Hepatocyte (in vitro differentiated cells): Measurements from ENCODE around the gene AUTS2. TPM values are rescaled to one million over a fixed set of nuclear protein-coding genes. Genes with fewer than 3 reads are reported as not detected.

Experiments
- DNase-seq: peaks from one replicate; pipeline ENCODE4 v3.0.0-alpha.2; 2016; ENCODE audit warnings: low spot score
- H2AFZ ChIP-seq: fragments of 200-600 bp; sonication (generic); 2 replicates; pipeline ENCODE4 v1.6.0; 2016; ENCODE audit warnings: antibody characterized with exemption, mild to moderate bottlenecking
- H3K27ac ChIP-seq: fragments of 200-600 bp; sonication (generic); 2 replicates; pipeline ENCODE4 v1.5.1; 2016; ENCODE audit warnings: mild to moderate bottlenecking
- H3K27me3 ChIP-seq: fragments of 200-600 bp; sonication (generic); 2 replicates; pipeline ENCODE4 v1.6.1; 2016
- H3K36me3 ChIP-seq: fragments of 200-600 bp; sonication (generic); replicated peaks from 2 replicates; pipeline ENCODE4 v1.5.1; 2016; ENCODE audit warnings: low read depth; ENCODE audit not compliant: insufficient read depth
- H3K4me1 ChIP-seq: fragments of 200-600 bp; sonication (generic); 2 replicates; pipeline ENCODE4 v1.5.1; 2016; ENCODE audit warnings: mild to moderate bottlenecking, moderate library complexity; ENCODE audit not compliant: insufficient read depth
- H3K4me2 ChIP-seq: fragments of 200-600 bp; sonication (generic); 2 replicates; pipeline ENCODE4 v1.6.0; 2016
- H3K4me3 ChIP-seq: fragments of 200-600 bp; sonication (generic); 2 replicates; pipeline ENCODE4 v1.5.1; 2016; ENCODE audit warnings: mild to moderate bottlenecking
- H3K79me2 ChIP-seq: fragments of 200-600 bp; sonication (generic); 2 replicates; pipeline ENCODE4 v1.6.0; 2017; ENCODE audit warnings: mild to moderate bottlenecking
- H3K9me2 ChIP-seq: fragments of 200-600 bp; sonication (generic); replicated peaks from 2 replicates; pipeline ENCODE4 v1.6.0; 2017; ENCODE audit warnings: mild to moderate bottlenecking; ENCODE audit not compliant: insufficient read depth
- H3K9me3 ChIP-seq: fragments of 200-600 bp; sonication (generic); 2 replicates; pipeline ENCODE4 v1.5.1; 2016; ENCODE audit warnings: low read depth, mild to moderate bottlenecking
- H4K20me1 ChIP-seq: fragments of 200-600 bp; sonication (generic); 2 replicates; pipeline ENCODE4 v1.6.0; 2016; ENCODE audit warnings: mild to moderate bottlenecking; ENCODE audit not compliant: insufficient read depth, poor library complexity, severe bottlenecking
- EZH2 ChIP-seq: fragments of 200-600 bp; sonication (generic); IDR thresholded peaks from 2 replicates; pipeline ENCODE4 v1.6.1; 2016; ENCODE audit warnings: antibody characterized with exemption, mild to moderate bottlenecking, borderline replicate concordance
- EZH2phosphoT487 ChIP-seq: fragments of 200-600 bp; sonication (generic); IDR thresholded peaks from one replicate; pipeline ENCODE4 v1.6.1; 2018; ENCODE audit warnings: antibody characterized with exemption, mild to moderate bottlenecking, low read depth, moderate library complexity; ENCODE audit not compliant: unreplicated experiment, severe bottlenecking
- WGBS: methylation state at CpG from one replicate; pipeline ENCODE4 v1.1.6; 2016; ENCODE audit warnings: low lambda C conversion rate; ENCODE audit errors: missing lambda C conversion rate; 5-methylcytosine and 5-hydroxymethylcytosine counted together
- polyA plus RNA-seq: library from polyadenylated mRNA; unstranded; fragments of >200 nt; fragmentation: Nextera tagmentation; extraction: Ambion mirVana; gene quantifications from 2 replicates; pipeline ENCODE4 v1.2.1, GENCODE V29; 2016
- total RNA-seq: library from RNA; depleted of rRNA; stranded (reverse); fragments of >200 nt; gene quantifications from 2 replicates; pipeline ENCODE4 v1.2.3, GENCODE V29; 2014
- TF ChIP-seq, protein P1 (sequence below): fragments of 200-600 bp; sonication (generic); IDR thresholded peaks from 2 replicates; pipeline ENCODE4 v1.5.1; 2016; ENCODE audit warnings: antibody characterized with exemption, mild to moderate bottlenecking; ENCODE audit not compliant: poor library complexity

The AUTS2 gene
- total and polyA plus RNA-seq, 2 experiments from 2014 or later: 34.4 to 40.9 TPM

DNA sequence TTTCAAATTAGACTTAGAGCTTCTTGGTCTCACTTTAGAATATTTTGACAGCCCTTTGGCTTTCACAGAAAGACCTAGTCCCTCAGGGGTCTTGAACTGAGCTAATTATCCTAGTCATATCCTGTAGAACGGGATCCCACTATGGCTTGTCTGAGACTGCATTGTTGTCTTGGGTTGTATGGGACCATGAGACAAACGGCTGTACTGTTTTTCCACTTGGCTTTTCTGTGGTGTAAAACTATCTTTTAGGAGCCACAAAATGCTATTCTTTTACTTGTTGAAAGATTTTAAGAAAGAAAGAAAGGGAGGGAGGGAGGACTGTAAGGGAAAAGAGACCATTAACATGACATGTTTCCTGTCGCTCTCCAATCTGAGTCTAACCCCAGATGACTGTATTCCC lies 432.5 kb downstream of the AUTS2 start:
- WGBS: 77% methylated on average over 3 of the region's 3 CpGs
- no peak overlapping the region for H3K27ac ChIP-seq
- H3K36me3 ChIP-seq: no peaks in the 10 kb centered on the region
- no peaks in the 10 kb centered on the region for H3K27me3 ChIP-seq
- H3K4me1 ChIP-seq: no peaks in the 10 kb centered on the region
- DNase-seq: no peak
- no peak overlapping the region for H2AFZ ChIP-seq
- no peak overlapping the region for H3K4me2 ChIP-seq
- TF ChIP-seq EZH2 (no peak), EZH2phosphoT487 (no peak)
- TF ChIP-seq, protein P1, sequence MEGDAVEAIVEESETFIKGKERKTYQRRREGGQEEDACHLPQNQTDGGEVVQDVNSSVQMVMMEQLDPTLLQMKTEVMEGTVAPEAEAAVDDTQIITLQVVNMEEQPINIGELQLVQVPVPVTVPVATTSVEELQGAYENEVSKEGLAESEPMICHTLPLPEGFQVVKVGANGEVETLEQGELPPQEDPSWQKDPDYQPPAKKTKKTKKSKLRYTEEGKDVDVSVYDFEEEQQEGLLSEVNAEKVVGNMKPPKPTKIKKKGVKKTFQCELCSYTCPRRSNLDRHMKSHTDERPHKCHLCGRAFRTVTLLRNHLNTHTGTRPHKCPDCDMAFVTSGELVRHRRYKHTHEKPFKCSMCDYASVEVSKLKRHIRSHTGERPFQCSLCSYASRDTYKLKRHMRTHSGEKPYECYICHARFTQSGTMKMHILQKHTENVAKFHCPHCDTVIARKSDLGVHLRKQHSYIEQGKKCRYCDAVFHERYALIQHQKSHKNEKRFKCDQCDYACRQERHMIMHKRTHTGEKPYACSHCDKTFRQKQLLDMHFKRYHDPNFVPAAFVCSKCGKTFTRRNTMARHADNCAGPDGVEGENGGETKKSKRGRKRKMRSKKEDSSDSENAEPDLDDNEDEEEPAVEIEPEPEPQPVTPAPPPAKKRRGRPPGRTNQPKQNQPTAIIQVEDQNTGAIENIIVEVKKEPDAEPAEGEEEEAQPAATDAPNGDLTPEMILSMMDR: no peak
- H3K9me2 ChIP-seq: no peaks in the 10 kb centered on the region
- H3K4me3 ChIP-seq: no peak overlapping the region
- H3K9me3 ChIP-seq: no peaks in the 10 kb centered on the region
- no peaks in the 10 kb centered on the region for H4K20me1 ChIP-seq
- H3K79me2 ChIP-seq: no peaks in the 10 kb centered on the region

DNA sequence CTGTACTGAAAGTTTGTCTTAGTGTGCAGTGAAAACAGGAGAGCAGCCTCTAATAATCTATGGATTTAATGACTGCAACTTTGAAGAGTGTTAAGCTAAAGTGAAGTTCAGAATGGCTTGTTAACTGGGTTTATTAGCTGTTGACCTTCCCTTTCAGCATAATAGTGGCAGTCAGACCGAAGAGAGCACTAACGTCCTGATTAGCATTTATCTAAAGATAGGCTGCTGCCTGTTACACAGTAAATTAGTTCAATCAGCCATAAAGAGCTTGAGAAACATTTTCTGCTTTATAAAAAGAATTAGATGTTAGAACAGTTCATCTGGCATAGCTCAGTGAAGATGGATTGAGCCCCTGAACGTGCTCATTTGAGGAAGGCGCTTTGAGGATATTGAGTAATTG lies 433.0 kb downstream of the AUTS2 start:
- Histone ChIP-seq H4K20me1 (no peaks in the 10 kb centered on the region), H3K27me3 (no peaks in the 10 kb centered on the region), H2AFZ (no peak overlapping the region), H3K4me1 (no peaks in the 10 kb centered on the region), H3K4me2 (no peak overlapping the region), H3K9me2 (no peaks in the 10 kb centered on the region), H3K9me3 (no peaks in the 10 kb centered on the region), H3K4me3 (no peak overlapping the region), H3K27ac (no peak overlapping the region), H3K36me3 (no peaks in the 10 kb centered on the region), H3K79me2 (no peaks in the 10 kb centered on the region)
- WGBS: 63% methylated on average over 4 of the region's 4 CpGs
- no peak for DNase-seq
- no peak for TF ChIP-seq EZH2
- TF ChIP-seq, protein P1: no peak

DNA sequence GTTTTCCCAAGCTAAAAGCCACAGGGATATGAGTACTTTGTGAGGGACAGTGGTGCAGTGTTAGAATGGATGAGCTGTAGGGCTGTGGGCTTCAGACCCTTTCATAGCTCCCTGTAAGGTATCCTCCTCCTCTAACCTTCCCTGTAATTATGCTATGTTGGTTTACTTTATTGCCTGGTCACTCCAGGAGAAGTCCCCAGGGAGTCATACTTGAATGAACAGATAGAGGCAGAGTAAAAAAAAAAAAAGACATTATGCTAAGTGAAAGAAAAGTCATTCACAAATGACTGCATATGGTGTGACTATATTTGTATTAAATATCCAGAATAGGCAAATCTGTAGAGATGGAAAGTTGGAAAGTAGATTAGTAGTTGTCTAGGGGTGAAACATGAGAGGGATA lies 434.4 kb downstream of the AUTS2 start:
- Histone ChIP-seq H3K4me1 (no peaks in the 10 kb centered on the region), H2AFZ (no peak overlapping the region)

More for the DNA sequence above, 434.4 kb downstream of the AUTS2 start:
- Histone ChIP-seq H4K20me1 (no peaks in the 10 kb centered on the region), H3K9me2 (no peaks in the 10 kb centered on the region), H3K9me3 (no peaks in the 10 kb centered on the region), H3K36me3 (no peaks in the 10 kb centered on the region), H3K4me3 (no peak overlapping the region), H3K4me2 (no peak overlapping the region), H3K27me3 (no peaks in the 10 kb centered on the region), H3K27ac (no peak overlapping the region), H3K79me2 (no peaks in the 10 kb centered on the region)
- no peak for DNase-seq
- TF ChIP-seq EZH2phosphoT487 (no peak), EZH2 (no peak)
- TF ChIP-seq, protein P1: no peak
